Ramos (cell line): ENCODE results near the gene NOP14.
"Not testable (repeated sequence)": the region's sequence is repeated elsewhere in the genome, so short reads cannot be mapped to it uniquely, and the experiment has no call there.

Experiments
- in situ Hi-C: fragments of 300-500 bp; cut with MboI; formaldehyde crosslinking; loops from one replicate; pipeline ENCODE4 v1.14.3; 2022; ENCODE audit warnings: low sequenced_read_pairs; ENCODE audit not compliant: unreplicated experiment

NOP14 gene

GRCh38 chr4:2918300-2918699 lies 44.9 kb downstream of the NOP14 start:
- in situ Hi-C loops, result not testable (repeated sequence)

GRCh38 chr4:2916696-2917095 lies 46.5 kb downstream of the NOP14 start:
- in situ Hi-C loops, result not testable (repeated sequence)

- in situ Hi-C loops, result no loop called here
These were observed 47.4 kb downstream of the NOP14 start for GRCh38 chr4:2915789-2916188.

GRCh38 chr4:2914256-2915126 lies 48.7 kb downstream of the NOP14 start:
- in situ Hi-C loops, result no loop called here

GRCh38 chr4:2913168-2913567 lies 50.0 kb downstream of the NOP14 start:
- in situ Hi-C loops, result no loop called here

GRCh38 chr4:2911868-2912267 lies 51.3 kb downstream of the NOP14 start:
- in situ Hi-C loops, result no loop called here

GRCh38 chr4:2910409-2910808 lies 52.8 kb downstream of the NOP14 start:
- in situ Hi-C loops, result no loop called here

- in situ Hi-C loops, result no loop called here
These were observed 53.6 kb downstream of the NOP14 start for GRCh38 chr4:2909583-2909982.

- in situ Hi-C loops, result no loop called here
These were observed 54.5 kb downstream of the NOP14 start for GRCh38 chr4:2908686-2909085.

- in situ Hi-C loops, result no loop called here
These were observed 55.4 kb downstream of the NOP14 start for GRCh38 chr4:2907706-2908293.

GRCh38 chr4:2907226-2907625 lies 56.0 kb downstream of the NOP14 start:
- in situ Hi-C loops, result no loop called here

GRCh38 chr4:2906218-2906617 lies 57.0 kb downstream of the NOP14 start:
- in situ Hi-C loops, result no loop called here

- in situ Hi-C loops, result no loop called here
These were observed 57.7 kb downstream of the NOP14 start for GRCh38 chr4:2905544-2905943.

GRCh38 chr4:2902126-2902525 lies 61.1 kb downstream of the NOP14 start:
- in situ Hi-C loops, result no loop called here

GRCh38 chr4:2901186-2901585 lies 62.0 kb downstream of the NOP14 start:
- in situ Hi-C loops, result no loop called here

GRCh38 chr4:2900741-2901140 lies 62.5 kb downstream of the NOP14 start:
- in situ Hi-C loops, result no loop called here

- in situ Hi-C loops, result no loop called here
These were observed 65.2 kb downstream of the NOP14 start for GRCh38 chr4:2898001-2898400.

GRCh38 chr4:2893772-2894171 lies 69.4 kb downstream of the NOP14 start:
- in situ Hi-C loops, result no loop called here

- in situ Hi-C loops, result no loop called here
These were observed 71.9 kb downstream of the NOP14 start for GRCh38 chr4:2891294-2891693.

- in situ Hi-C loops, result no loop called here
These were observed 74.3 kb downstream of the NOP14 start for GRCh38 chr4:2888886-2889285.
